Measurements from ENCODE around the gene CPA5.
"Not testable (repeated sequence)": the region's sequence is repeated elsewhere in the genome, so short reads cannot be mapped to it uniquely, and the experiment has no call there.

CPA5 gene

GRCh38 chr7:130361681-130362080, 17.1 kb downstream of the CPA5 start:
- DNase-seq, result no peak

DNA sequence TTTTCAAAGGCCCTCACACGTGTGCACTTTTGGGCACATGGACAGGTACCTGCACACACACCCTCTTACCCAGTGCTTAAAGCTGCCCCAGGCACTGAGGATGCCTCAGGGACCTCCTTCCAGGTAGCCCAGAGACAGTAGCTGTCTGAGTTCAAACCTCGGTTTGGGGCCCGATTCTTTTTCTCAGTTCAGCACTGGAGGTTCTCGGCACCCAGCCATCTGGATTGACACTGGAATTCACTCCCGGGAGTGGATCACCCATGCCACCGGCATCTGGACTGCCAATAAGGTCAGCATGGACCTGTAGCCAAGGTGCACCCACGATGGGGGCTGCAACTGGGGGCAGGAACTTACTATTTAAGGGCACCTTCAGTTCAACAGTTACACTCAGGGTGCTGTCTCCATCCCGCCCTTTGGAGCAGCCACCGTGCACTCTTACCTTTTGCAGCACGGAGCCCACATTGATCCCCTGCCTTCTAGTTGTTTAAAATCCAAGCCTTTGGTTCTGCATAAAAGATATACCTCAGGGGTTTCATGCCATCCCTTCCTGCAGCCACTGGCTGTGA, 17.7 kb downstream of the CPA5 start:
- no peak for DNase-seq

DNA sequence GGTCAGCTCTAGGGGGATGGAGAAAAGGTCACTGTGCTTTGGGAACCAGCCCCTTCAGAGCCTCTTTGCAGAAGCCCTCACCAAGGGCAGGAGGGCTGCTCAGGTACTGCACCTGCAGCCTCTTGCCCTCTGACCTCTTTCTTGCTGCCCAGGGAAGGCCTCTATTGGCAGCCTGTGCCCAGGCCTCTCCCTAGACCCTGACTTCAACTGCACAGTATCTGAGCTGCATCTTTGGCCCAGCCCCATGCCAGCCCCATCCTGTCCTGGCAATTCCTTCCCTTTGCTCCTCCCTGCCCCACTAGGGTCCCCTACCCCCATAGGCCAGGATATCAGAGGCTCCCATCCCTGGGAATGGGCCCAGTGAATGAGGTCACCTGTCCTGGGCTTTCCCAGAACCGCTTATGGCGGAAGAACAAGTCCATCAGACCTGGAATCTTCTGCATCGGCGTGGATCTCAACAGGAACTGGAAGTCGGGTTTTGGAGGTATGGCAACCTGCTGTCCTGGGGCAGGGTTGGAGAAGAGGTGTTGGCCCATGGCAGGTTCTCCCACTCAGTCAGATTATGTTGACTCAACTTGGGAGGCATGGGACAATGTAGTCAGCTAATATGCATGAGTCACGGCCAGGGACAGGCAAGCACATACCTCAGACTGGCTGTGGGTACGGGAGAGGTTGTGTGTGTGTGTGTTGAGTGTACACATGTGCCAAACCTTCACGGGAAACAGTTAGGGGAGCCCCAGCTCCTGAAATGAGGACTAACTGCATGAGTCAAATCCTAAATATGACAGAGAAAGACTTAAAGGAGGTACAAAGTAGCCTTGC, 18.6 kb downstream of the CPA5 start:
- DNase-seq, result no peak

- no peak for DNase-seq
Measured at GRCh38 chr7:130364451-130364850, 19.8 kb downstream of the CPA5 start.

DNA sequence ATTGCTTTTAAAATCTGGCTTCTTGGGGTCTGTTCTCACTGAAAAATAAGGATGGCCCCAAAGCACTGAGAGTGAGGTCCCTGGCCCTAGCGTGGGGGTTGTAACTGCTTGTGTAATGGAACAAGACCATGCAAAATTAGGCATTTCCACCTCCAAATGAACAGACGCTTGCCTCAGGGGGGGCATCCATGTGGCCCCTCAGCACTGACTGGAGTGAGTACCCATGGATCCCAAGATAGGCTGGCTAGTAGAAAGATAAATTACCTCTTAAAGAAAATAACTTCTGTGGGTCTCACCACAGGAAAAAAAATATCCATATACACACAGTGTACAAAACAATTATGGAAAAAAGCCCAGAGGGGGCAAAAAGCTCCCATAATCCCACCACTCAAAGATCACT, 20.5 kb downstream of the CPA5 start:
- no peak for DNase-seq

GRCh38 chr7:130365511-130366441, 21.2 kb downstream of the CPA5 start:
- peak; percentile 91 for DNase-seq

GRCh38 chr7:130366564-130366963, 21.9 kb downstream of the CPA5 start:
- DNase-seq, result no peak

DNA sequence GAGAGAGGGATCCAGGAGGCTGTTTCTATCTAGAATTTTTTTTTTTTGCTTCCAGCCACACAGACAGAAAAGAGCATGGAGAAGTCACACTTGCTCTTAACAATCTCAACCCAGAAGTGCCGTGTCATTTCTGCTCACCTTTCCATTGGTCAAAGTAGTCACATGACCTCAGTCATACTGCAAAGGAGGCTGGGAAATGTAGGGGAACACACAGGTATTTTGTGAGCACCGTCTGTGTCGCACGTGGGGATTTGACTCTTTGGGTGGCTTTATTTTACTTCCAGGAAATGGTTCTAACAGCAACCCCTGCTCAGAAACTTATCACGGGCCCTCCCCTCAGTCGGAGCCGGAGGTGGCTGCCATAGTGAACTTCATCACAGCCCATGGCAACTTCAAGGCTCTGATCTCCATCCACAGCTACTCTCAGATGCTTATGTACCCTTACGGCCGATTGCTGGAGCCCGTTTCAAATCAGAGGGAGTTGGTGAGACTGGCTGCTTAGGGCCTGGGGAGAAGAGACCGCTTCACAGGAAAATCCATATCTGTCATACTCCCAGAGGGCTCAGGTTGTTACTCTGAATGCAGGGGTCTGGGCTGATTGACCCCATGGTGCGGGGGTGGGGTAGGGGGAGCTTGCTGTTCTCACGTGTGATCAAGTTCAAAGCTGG, 22.6 kb downstream of the CPA5 start:
- DNase-seq, result no peak

GRCh38 chr7:130367836-130368746, 23.5 kb downstream of the CPA5 start:
- no peak for DNase-seq

GRCh38 chr7:130369110-130369711, 24.6 kb downstream of the CPA5 start:
- no peak for DNase-seq

DNA sequence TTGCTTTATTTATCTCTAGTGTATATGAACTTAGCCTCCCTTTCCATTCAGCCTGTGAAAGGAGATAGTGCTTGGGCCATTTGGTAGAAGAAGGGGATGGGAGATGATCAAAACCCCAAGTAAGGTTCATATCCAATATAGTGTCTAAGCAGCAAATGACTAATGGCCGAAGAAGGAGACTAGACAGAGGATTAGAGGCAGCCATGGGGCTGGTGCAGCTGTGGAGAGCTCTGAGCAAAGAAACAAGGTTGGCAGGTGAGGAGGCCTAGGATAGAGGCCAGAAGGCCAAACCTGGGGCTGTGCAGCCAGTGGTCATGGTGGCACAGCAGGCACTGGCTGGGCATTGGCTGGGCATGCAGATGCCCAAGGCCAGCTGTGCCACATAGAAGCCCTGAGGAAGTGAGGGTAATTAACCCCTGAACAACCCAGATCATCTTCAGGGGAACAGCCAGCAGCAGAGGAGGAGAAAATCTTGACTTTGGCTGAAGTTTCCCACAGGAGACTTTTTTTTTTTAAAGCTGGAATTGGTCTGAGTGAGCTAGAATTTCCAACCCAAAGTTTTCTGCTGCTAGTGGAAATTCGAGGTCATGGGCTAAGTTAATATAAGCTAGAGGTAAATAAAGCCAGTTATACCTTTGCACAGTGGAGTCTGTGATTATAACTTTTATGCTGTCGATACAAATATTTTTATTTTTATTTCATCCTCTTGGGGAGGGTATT, 25.4 kb downstream of the CPA5 start:
- no peak for DNase-seq

GRCh38 chr7:130371046-130371445, 26.4 kb downstream of the CPA5 start:
- DNase-seq, result peak; percentile 54

DNA sequence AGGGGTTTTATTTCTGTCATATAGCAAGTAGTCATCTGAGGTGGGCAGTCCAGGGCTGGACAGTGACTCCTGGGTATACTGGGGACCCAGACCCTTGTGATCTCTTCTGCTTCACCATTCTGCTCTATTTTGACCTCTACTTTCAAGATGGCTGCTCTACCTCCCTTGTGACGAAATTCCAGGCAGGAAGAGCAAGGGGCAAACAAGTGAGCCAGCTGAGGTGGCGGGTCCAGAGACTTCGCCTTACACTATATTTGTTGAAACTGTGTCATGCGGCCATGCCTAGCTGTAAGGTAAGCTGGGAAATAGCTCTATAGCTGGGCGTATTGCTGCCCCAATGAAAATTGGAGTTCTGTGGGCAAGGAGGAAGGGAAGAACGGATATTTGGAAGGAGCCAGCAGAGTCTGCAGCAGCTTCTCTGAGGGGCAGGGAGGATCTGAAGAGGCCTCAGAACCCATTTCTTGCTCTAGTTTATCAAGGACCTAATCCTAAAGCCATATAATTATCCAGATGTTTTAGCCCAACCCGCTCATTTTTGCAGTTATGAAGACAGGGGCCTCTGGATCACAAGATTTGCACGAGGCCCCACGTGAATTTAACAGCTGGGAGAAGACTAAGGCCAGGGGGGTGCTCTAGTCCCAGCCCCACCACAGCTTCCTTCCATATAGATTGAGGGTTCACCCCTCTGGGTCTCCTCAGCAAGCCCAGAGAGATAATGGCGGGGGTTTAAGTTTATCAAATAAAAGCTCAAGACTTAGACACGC, 28.0 kb downstream of the CPA5 start:
- no peak for DNase-seq

GRCh38 chr7:130374507-130374906, 29.9 kb downstream of the CPA5 start:
- no peak for DNase-seq

DNA sequence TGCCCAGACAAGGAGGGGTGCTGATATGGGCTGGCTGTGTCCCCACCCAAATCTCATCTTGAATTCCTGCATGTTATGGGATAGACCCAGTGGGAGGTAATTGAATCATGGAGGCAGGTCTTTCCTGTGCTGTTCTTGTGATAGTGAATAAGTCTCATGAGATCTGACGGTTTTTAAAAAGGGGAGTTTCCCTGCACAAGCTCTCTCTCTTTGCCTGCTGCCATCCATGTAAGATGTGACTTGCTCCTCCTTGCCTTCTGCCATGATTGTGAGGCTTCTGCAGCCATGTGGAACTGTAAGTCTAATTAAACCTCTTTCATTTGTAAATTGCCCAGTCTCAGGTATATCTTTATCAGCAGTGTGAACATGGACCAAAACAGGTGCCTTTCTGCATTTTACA, 31.8 kb downstream of the CPA5 start:
- DNase-seq, result not testable (repeated sequence)

DNA sequence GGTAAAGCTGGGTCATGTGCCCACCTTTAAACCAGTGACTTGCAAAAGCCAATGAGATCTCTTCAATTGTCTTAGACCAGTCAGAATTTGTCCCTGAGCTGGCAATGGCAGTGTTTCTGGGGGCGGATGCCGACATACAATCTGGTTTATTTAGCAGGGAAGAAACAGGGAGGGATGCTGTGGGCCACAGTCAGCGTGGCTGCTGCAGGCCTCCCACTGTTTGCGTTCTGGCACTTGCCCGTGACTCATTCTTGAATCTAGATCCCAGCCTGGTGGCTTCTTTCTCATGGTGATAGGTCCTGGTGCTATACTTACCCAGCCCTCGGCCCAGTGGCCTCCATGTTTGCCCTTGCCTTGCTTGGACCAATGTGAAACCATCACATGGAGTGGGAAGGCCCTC, 32.6 kb downstream of the CPA5 start:
- DNase-seq, result no peak

DNA sequence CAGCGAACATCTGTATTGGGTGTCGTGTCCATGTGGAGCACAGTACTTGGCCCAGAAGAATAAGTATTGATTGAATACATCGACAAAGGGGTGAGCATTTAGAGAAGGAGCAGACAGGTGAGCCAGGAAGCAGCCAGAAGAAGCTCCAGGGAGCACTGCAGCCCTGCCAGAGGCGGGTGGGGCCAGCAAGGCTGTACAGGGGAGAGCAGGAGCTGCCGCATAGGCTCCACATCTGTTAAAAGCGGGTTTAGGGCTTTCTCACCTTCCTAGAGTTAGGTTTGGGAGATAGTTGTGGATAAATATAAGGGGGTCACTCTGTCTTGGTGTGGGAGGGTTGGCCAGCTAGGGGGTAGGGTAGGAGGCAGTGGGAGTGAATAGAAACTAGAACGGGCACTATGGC, 34.4 kb downstream of the CPA5 start:
- DNase-seq, result no peak

GRCh38 chr7:130379532-130379920, 34.9 kb downstream of the CPA5 start:
- DNase-seq, result no peak

DNA sequence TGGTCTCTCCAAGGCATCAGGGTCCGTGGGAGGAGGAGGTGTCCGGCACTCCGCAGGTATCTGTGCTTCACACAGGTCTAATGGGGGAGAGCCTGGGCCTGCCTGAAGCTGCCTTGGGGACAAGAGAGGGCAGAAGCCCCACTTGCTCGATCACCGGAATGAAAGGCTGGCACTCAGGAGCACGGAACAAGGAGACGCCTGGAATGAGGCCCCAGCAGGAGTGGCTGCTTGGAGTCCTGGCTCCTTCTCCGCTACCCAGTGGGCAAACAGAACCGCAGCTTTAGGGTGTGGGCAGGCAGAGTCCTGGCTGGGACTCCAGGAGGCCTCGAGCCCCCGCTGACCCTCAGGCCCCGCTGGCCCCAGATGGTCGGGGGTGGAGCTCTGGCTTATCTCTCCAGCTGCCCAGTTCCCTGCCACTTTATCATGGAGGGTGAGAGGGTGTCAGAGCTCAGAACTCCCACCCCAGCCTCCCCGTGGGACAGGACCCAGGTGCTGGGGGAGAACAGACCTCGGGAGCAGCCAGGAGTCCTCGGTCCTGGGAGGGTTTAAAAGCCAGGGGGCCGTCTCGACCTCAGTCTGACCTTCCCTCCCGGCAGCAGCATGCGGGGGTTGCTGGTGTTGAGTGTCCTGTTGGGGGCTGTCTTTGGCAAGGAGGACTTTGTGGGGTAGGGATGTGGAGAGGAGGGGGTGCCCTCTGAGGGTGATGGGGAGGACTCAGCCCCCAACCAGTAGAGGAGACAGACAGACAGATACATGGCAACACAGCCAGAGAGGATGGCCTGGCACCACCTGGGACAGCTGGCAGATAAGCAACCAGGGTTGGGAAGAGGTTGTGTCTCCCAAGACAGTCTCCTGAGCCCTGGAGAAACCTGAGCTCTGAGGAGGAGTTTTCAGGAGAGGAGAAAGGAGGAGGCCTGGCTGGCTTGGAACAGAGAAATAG, 35.6 kb downstream of the CPA5 start, which contains the start of gene CPA1:
Gene CPA1, plus strand, starts transcription at position 574 of the 940 bp plus-strand sequence. Its CDS starts 27 bp downstream, at position 601.
- DNase-seq, result no peak

Measured in NCI-H446 treated with DMSO at 0.1 percent for 48 hours (cell line).